Prostate gland (tissue), 2 donors: ENCODE results near the gene MTSS2.

Experiments used
- CTCF ChIP-seq, 4 experiments: fragments of 200-600 bp in 2 of 4; fragments of 450-650 bp in 2 of 4; sonication (generic) in 2 of 4; IDR thresholded peaks; 1 replicate in 3 of 4; 2 replicates in 1 of 4; pipeline ENCODE4 v1.5.1; 2016 to 2019; ENCODE audit warnings: antibody characterized with exemption in 4 of 4, mild to moderate bottlenecking in 2 of 4, moderate library complexity in 2 of 4
- POLR2A ChIP-seq: fragments of 450-650 bp; IDR thresholded peaks from one replicate; pipeline ENCODE4 v1.6.1; 2016; ENCODE audit warnings: antibody characterized with exemption, mild to moderate bottlenecking
- POLR2AphosphoS5 ChIP-seq: sonication (generic); formaldehyde crosslinking; IDR thresholded peaks from one replicate; pipeline ENCODE4 v1.6.1; 2017; ENCODE audit warnings: antibody characterized with exemption

GRCh38 chr16:70698901-70699300 lies 13.0 kb upstream of the MTSS2 start:
- TF ChIP-seq CTCF (IDR thresholded peaks at IDR 0.05) = no peak
- no peak for TF ChIP-seq POLR2A
- no peak for TF ChIP-seq POLR2AphosphoS5
